ENCODE data around the gene EIF4EBP3.

- TF ChIP-seq POLR2A (IDR thresholded peaks at IDR 0.05; ENCODE audit: low read depth, low read length) (no peak), TAF1 (IDR thresholded peaks at IDR 0.05; ENCODE audit: borderline replicate concordance, low read depth, low read length) (no peak)
These were observed 10.5 kb downstream of the EIF4EBP3 start for GRCh38 chr5:140557965-140558364.
